DMS153 treated with DMSO at 0.1 percent for 48 hours (cell line): ENCODE results near the gene RAB23.

ENCODE experiments used
- DNase-seq: peaks from one replicate; lab custom pipeline; 2025; ENCODE audit not compliant: unreplicated experiment; lab: John Stamatoyannopoulos, UW

RAB23 gene

DNA sequence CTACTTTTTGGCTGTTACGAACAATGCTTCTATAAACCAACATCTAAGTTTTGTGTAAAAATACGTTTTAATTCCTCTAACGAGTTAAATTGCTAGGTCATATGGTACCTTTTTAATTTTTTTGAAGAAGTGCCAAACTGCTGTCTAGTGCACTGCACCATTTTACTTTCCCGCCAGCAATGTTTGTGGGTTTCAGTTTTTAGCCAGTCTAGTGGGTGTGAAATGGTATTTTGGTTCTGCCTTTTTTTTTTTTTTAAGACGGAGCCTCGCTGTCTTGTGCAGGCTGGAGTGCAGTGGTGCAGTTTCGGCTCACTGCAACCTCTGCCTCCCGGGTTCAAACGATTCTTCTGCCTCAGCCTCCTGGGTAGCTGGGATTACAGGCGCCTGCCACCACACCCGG is 84.1 kb downstream of the RAB23 start:
- no peak for DNase-seq

DNA sequence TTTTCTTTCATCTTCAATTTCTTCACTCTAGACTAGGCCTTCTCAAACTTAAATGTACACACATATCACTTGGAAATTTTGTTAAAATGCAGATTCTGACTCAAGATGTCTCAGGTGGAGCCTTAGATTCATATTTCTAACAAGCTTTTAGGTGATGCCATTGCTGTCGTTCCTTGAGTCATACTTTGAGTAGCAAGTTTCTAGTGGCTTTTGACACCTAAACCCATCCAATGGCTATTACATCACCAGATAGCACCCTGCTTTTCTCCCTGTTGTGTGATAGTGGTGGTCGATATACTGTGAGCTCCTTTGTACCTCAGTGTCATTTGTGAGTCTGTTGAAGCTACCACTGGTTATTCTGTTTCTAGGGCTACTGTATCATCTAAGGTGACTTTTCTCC is 84.8 kb downstream of the RAB23 start:
- DNase-seq = no peak
